ENCODE measurements around the gene GRAMD1C.
"Not testable (repeated sequence)": the region's sequence is repeated elsewhere in the genome, so short reads cannot be mapped to it uniquely, and the experiment has no call there.

GRAMD1C gene

GRCh38 chr3:113834983-113835382 lies 3.6 kb upstream of the GRAMD1C start:
- DNase-seq (ENCODE audit: low read depth) = peak; percentile 18
- no peak for TF ChIP-seq CTCF (conservative IDR thresholded peaks at IDR 0.05; ENCODE audit: low read length)
- H3K4me3 ChIP-seq (ENCODE audit: low read length) = no peak overlapping the region

- TF ChIP-seq CTCF (conservative IDR thresholded peaks at IDR 0.05; ENCODE audit: low read length) = no peak
These were observed 963 bp downstream of the GRAMD1C start for GRCh38 chr3:113839551-113839950.

GRCh38 chr3:113844622-113845222 lies 6.1 kb downstream of the GRAMD1C start:
- H3K4me3 ChIP-seq (ENCODE audit: low read length) = no peak overlapping the region
- peak; percentile 72 for TF ChIP-seq CTCF (conservative IDR thresholded peaks at IDR 0.05; ENCODE audit: low read length)
- peak; percentile 48 for DNase-seq (ENCODE audit: low read depth)

More at GRCh38 chr3:113839551-113839950, 963 bp downstream of the GRAMD1C start:
- peak overlapping the region; percentile 70 for H3K4me3 ChIP-seq (ENCODE audit: low read length)
- DNase-seq (ENCODE audit: low read depth) = no peak

GRCh38 chr3:113847247-113847646 lies 8.7 kb downstream of the GRAMD1C start:
- H3K4me3 ChIP-seq (ENCODE audit: low read length) = no peak overlapping the region
- no peak for TF ChIP-seq CTCF (conservative IDR thresholded peaks at IDR 0.05; ENCODE audit: low read length)
- DNase-seq (ENCODE audit: low read depth) = no peak

- TF ChIP-seq CTCF (conservative IDR thresholded peaks at IDR 0.05; ENCODE audit: low read length) = no peak
- H3K4me3 ChIP-seq (ENCODE audit: low read length) = no peak overlapping the region
- DNase-seq (ENCODE audit: low read depth) = no peak
These were observed 9.3 kb downstream of the GRAMD1C start for GRCh38 chr3:113847664-113848461.

- not testable (repeated sequence) for H3K4me3 ChIP-seq (ENCODE audit: low read length); DNase-seq (ENCODE audit: low read depth)
These were observed 10.5 kb downstream of the GRAMD1C start for GRCh38 chr3:113849071-113849470.

- not testable (repeated sequence) for H3K4me3 ChIP-seq (ENCODE audit: low read length); DNase-seq (ENCODE audit: low read depth)
These were observed 11.3 kb downstream of the GRAMD1C start for GRCh38 chr3:113849841-113850240.

GRCh38 chr3:113850391-113850790 lies 11.8 kb downstream of the GRAMD1C start:
- not testable (repeated sequence) for DNase-seq (ENCODE audit: low read depth); H3K4me3 ChIP-seq (ENCODE audit: low read length)
